ENCODE results near the gene BMP8A. TPM values are rescaled to one million over a fixed set of nuclear protein-coding genes. Genes with fewer than 3 reads are reported as not detected.

The BMP8A gene
- total and polyA plus RNA-seq, 10 of the 15 experiments (the other 5 are each of a cell fraction or from before 2014, with no cell fraction given), result not detected

- BruUV-seq (replicated peaks), result no TSS peak
- Histone ChIP-seq H4K20me1 (ENCODE audit: control insufficient read depth, insufficient read depth) (no peaks in the 10 kb centered on the region), H3K9me3 (replicated peaks; ENCODE audit: control insufficient read depth, insufficient read depth, low read length) (no peaks in the 10 kb centered on the region), H2AFZ (ENCODE audit: control insufficient read depth, low read depth, low read length) (no peak overlapping the region), H3K4me1 (ENCODE audit: control insufficient read depth, insufficient read depth, low read length) (0 out of 2 replicates have a peak, but pooled peaks cover 2% of the 10 kb centered on the region), H3K4me3 (no peak overlapping the region), H3K27ac (ENCODE audit: control insufficient read depth, insufficient read depth) (no peak overlapping the region), H3K4me2 (ENCODE audit: control insufficient read depth, insufficient read depth) (no peak overlapping the region), H3K79me2 (ENCODE audit: control insufficient read depth, insufficient read depth, low read length) (no peaks in the 10 kb centered on the region), H3K36me3 (ENCODE audit: control insufficient read depth in 2 of 2, insufficient read depth in 2 of 2, low read length in 1 of 2) (peaks cover 0 to 23% of the 10 kb centered on the region in 2 experiments), H3K9ac (ENCODE audit: control insufficient read depth, insufficient read depth, low read length) (no peak overlapping the region), H3K27me3 (replicated peaks in 1 of 2; ENCODE audit: control insufficient read depth in 2 of 2, insufficient read depth in 2 of 2, low read length in 1 of 2) (peaks cover 0 to 1% of the 10 kb centered on the region in 2 experiments; a peak in 1 of 4 replicates)
- ChIA-PET CTCF (interaction anchor here (0.9 to 3.1 kb wide), 3 partner anchors 46 to 169 kb away, joined by 3 to 13 read pairs (median 4); no protein-coding TSS in a partner anchor), SMC1A (ENCODE audit: uncharacterized antibody, unreplicated experiment) (interaction anchor here (1.7 to 2.5 kb wide), 2 partner anchors 18 to 50 kb away, joined by 5 to 6 read pairs; no protein-coding TSS in a partner anchor), RAD21 (ENCODE audit: unreplicated experiment) (interaction anchor here (1.1 kb wide), 1 partner anchor 36 kb away, joined by 4 read pairs; no protein-coding TSS in a partner anchor), POLR2A (interaction anchor here (0.6 to 1.2 kb wide), 2 partner anchors 11 to 162 kb away, joined by 4 to 7 read pairs; no protein-coding TSS in a partner anchor)
- ATAC-seq, result no peak
- TF ChIP-seq BCL3 (IDR thresholded peaks at IDR 0.05; ENCODE audit: borderline replicate concordance, insufficient read depth, low read depth, low read length, poor library complexity, severe bottlenecking), result peak; percentile 31
- no peak for TF ChIP-seq ZNF24 (IDR thresholded peaks at IDR 0.05)
- 64% methylated on average over 7 of the region's 7 CpGs for WGBS (ENCODE audit: insufficient coverage, insufficient replicate concordance, low lambda C conversion rate, missing lambda C conversion rate)
- in situ Hi-C loops (cut with MboI), result loop anchor here (5.0 kb wide), 1 partner anchor 48 kb away; no protein-coding TSS in a partner anchor
- no peak for FAIRE-seq
- no peak for DNase-seq (ENCODE audit: low read depth, low spot score)
- intact Hi-C loops (cut with micrococcal nuclease; ENCODE audit: unreplicated experiment), result loop anchor here (5.0 kb wide), 1 partner anchor 48 kb away; no protein-coding TSS in a partner anchor
These were observed 2.5 kb upstream of the BMP8A start for GRCh38 chr1:39488793-39489566.

Measured in GM12878 (cell line).